ENCODE data around the gene MUC4. TPM values are rescaled to one million over a fixed set of nuclear protein-coding genes. Genes with fewer than 3 reads are reported as not detected.

MUC4 gene
- total and polyA plus RNA-seq, 7 donors: under 0.01 to 195 (median 7.4) TPM; not detected in 1

- H3K4me3 ChIP-seq: peak overlapping the region in 1 of 4 donors; percentile 12
- H3K9me3 ChIP-seq: no peaks in the 10 kb centered on the region
- peaks cover 0 to 23% (median 17%) of the 10 kb centered on the region in 4 donors for H3K4me1 ChIP-seq
- H3K27ac ChIP-seq: peak overlapping the region in 1 of 4 donors; percentile 41
- H3K36me3 ChIP-seq: peaks cover 0 to 8% (median 0%) of the 10 kb centered on the region in 4 donors
- H3K27me3 ChIP-seq: no peaks in the 10 kb centered on the region
- peak; percentile 83 for DNase-seq
- intact Hi-C loops (cut with DNase I): no loop called here
- peak; percentile 93 to 98 (median 96) for TF ChIP-seq CTCF (IDR thresholded peaks at IDR 0.05)
- no peak for TF ChIP-seq POLR2AphosphoS5 (IDR thresholded peaks at IDR 0.05)
- 12 to 23% methylated on average over 21 of the region's 21 CpGs for WGBS, 2 donors
Measured at GRCh38 chr3:195859061-195859845, 47.5 kb upstream of the MUC4 start.

- 59 to 82% methylated on average over 15 of the region's 15 CpGs for WGBS, 2 donors
- TF ChIP-seq EP300 (IDR thresholded peaks at IDR 0.05): no peak
- TF ChIP-seq CTCF (IDR thresholded peaks at IDR 0.05): no peak
- TF ChIP-seq POLR2AphosphoS5 (IDR thresholded peaks at IDR 0.05): no peak
- TF ChIP-seq POLR2A (IDR thresholded peaks at IDR 0.05): no peak
Measured at GRCh38 chr3:195856410-195857084, 44.8 kb upstream of the MUC4 start.

GRCh38 chr3:195855471-195856409 is 44.0 kb upstream of the MUC4 start:
- no peaks in the 10 kb centered on the region for H3K27me3 ChIP-seq
- intact Hi-C loops (cut with DNase I): no loop called here
- WGBS, 2 donors: 67 to 79% methylated on average over 13 of the region's 13 CpGs
- no peak for TF ChIP-seq POLR2A (IDR thresholded peaks at IDR 0.05)
- no peaks in the 10 kb centered on the region for H3K36me3 ChIP-seq
- no peak for DNase-seq
- H3K4me1 ChIP-seq: peaks cover 0 to 11% (median 9%) of the 10 kb centered on the region in 4 donors
- H3K27ac ChIP-seq: no peak overlapping the region
- no peak overlapping the region for H3K4me3 ChIP-seq
- H3K9me3 ChIP-seq: no peaks in the 10 kb centered on the region

More at GRCh38 chr3:195856410-195857084, 44.8 kb upstream of the MUC4 start:
- H3K9me3 ChIP-seq: no peaks in the 10 kb centered on the region
- no peak for DNase-seq
- peaks cover 0 to 11% (median 6%) of the 10 kb centered on the region in 4 donors for H3K4me1 ChIP-seq
- no peak overlapping the region for H3K4me3 ChIP-seq
- no peaks in the 10 kb centered on the region for H3K27me3 ChIP-seq
- H3K36me3 ChIP-seq: no peaks in the 10 kb centered on the region
- H3K27ac ChIP-seq: no peak overlapping the region
- intact Hi-C loops (cut with DNase I): no loop called here

DNA sequence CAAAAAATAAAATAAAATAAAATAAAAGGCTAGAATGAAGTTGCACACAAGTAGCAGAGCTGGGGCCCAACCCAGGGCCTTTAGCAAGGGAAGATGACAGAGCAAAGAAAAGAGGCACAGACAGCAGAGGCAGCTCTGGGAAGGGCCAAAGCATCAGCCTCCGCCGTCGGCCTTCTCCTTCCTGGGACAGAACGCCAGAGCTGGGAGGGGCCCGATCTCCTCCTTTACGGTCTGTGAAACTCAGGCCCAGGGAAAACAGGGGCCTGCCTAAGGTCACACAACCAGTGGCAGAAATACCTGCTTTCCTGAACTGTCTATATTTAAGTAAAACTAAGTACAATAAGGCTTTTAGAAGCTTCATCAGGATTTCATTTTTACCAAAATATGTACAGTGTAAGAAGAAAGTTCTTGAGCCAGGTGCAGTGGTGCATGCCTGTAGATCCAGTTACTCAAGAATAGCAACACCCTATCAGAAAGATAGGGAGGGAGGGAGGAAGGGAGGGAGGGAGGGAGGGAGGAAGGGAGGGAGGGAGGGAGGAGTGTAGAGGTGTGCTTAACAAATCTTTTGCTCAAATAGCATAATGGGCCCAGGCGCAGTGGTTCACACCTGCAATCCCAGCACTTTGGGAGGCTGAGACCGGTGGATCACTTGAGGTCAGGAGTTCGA is 43.0 kb upstream of the MUC4 start:
- Histone ChIP-seq H3K4me3 (no peak overlapping the region), H3K27me3 (no peaks in the 10 kb centered on the region), H3K27ac (no peak overlapping the region), H3K9me3 (no peaks in the 10 kb centered on the region), H3K4me1 (peaks cover 0 to 9% (median 8%) of the 10 kb centered on the region in 4 donors), H3K36me3 (no peaks in the 10 kb centered on the region)
- WGBS, 2 donors: 31 to 70% methylated on average over 9 of the region's 9 CpGs
- no peak for TF ChIP-seq EP300 (IDR thresholded peaks at IDR 0.05)
- TF ChIP-seq POLR2A (IDR thresholded peaks at IDR 0.05): no peak
- no peak for TF ChIP-seq CTCF (IDR thresholded peaks at IDR 0.05)
- TF ChIP-seq POLR2AphosphoS5 (IDR thresholded peaks at IDR 0.05): no peak
- intact Hi-C loops (cut with DNase I): loop anchor here (5.0 kb wide), 1 partner anchor 197 kb away; no protein-coding TSS in a partner anchor
- DNase-seq: no peak
